CD4-positive, alpha-beta memory T cell (primary cell): Measurements from ENCODE around the gene HLA-DPA1. TPM values are rescaled to one million over a fixed set of nuclear protein-coding genes. Genes with fewer than 3 reads are reported as not detected.

Source experiments
- CTCF ChIA-PET: fragments of 350-600 bp; sonication (Branson Sonifier 250); formaldehyde crosslinking; loops from one replicate; lab custom pipeline; 2021; ENCODE audit warnings: inconsistent platforms; ENCODE audit not compliant: partially characterized antibody; lab: Charles Lee
- POLR2A ChIA-PET: fragments of 350-600 bp; sonication (Branson Sonifier 250); formaldehyde crosslinking; loops from one replicate; lab custom pipeline; 2021; ENCODE audit not compliant: partially characterized antibody; lab: Charles Lee
- DNase-seq, 5 donors: peaks; one replicate each; pipeline versions ENCODE4 v3.0.0 to v3.0.0-alpha.2; 2020 to 2022; ENCODE audit warnings: mixed read lengths in 1 of 5
- H3K27ac ChIP-seq: one replicate; pipeline ENCODE4 v1.7.0; 2013; ENCODE audit warnings: low read depth, low read length
- H3K27me3 ChIP-seq: 2 replicates; pipeline ENCODE4 v1.7.0; 2013; ENCODE audit warnings: mild to moderate bottlenecking, low read length, moderate library complexity; ENCODE audit not compliant: insufficient read depth
- H3K36me3 ChIP-seq: 2 replicates; pipeline ENCODE4 v1.7.0; 2013; ENCODE audit warnings: mild to moderate bottlenecking, low read length, moderate library complexity; ENCODE audit not compliant: insufficient read depth
- H3K4me1 ChIP-seq: 2 replicates; pipeline ENCODE4 v1.7.0; 2013; ENCODE audit warnings: mild to moderate bottlenecking, low read length, moderate library complexity; ENCODE audit not compliant: insufficient read depth
- H3K4me3 ChIP-seq, 2 donors: one replicate each; pipeline ENCODE4 v1.7.0; 2013; ENCODE audit warnings: low read length in 2 of 2, mild to moderate bottlenecking in 1 of 2
- H3K9me3 ChIP-seq, 2 donors: one replicate each; pipeline ENCODE4 v1.7.0; 2013; ENCODE audit warnings: low read length in 2 of 2, control low read depth in 1 of 2; ENCODE audit not compliant: control insufficient read depth in 1 of 2
- H3K27ac Mint-ChIP-seq, 7 donors: one replicate each; pipeline ENCODE4 v1.8.0; 2020 to 2021; ENCODE audit warnings: mixed read lengths in 7 of 7, mild to moderate bottlenecking in 6 of 7, inconsistent platforms in 3 of 7, moderate library complexity in 3 of 7
- H3K27me3 Mint-ChIP-seq, 2 donors: one replicate each; pipeline ENCODE4 v1.8.0; 2020 to 2021; ENCODE audit warnings: mixed read lengths in 2 of 2
- H3K36me3 Mint-ChIP-seq, 2 donors: one replicate each; pipeline ENCODE4 v1.8.0; 2020 to 2021; ENCODE audit warnings: mixed read lengths in 2 of 2, inconsistent platforms in 1 of 2, mild to moderate bottlenecking in 1 of 2
- H3K4me1 Mint-ChIP-seq, 4 donors: one replicate each; pipeline ENCODE4 v1.8.0; 2020 to 2021; ENCODE audit warnings: mixed read lengths in 4 of 4, mild to moderate bottlenecking in 1 of 4
- H3K4me3 Mint-ChIP-seq, 8 donors: one replicate each; pipeline ENCODE4 v1.8.0; 2020 to 2021; ENCODE audit warnings: mixed read lengths in 8 of 8, mild to moderate bottlenecking in 7 of 8, moderate library complexity in 6 of 8, inconsistent platforms in 3 of 8
- H3K9me3 Mint-ChIP-seq, 8 donors: one replicate each; pipeline ENCODE4 v1.8.0; 2020 to 2021; ENCODE audit warnings: mixed read lengths in 8 of 8, mild to moderate bottlenecking in 5 of 8, inconsistent platforms in 3 of 8, moderate library complexity in 1 of 8
- intact Hi-C: fragments of 100-400 bp; cut with micrococcal nuclease; formaldehyde crosslinking; loops from one replicate; pipeline ENCODE4 v1.15.1; 2023
- polyA plus RNA-seq, 2 donors: library from polyadenylated mRNA; unstranded; fragments of 300-500 nt; fragmentation: Illumina TruSeq; gene quantifications; one replicate each; pipeline ENCODE4 v1.2.3, GENCODE V29; 2021
- total RNA-seq, 2 experiments: library from RNA; stranded (reverse); gene quantifications; one replicate each; pipeline ENCODE4 v1.2.3, GENCODE V29; 2021

Gene HLA-DPA1
- total and polyA plus RNA-seq, 4 experiments from 2014 or later = 17.0 to 41.6 (median 29.1) TPM

DNA sequence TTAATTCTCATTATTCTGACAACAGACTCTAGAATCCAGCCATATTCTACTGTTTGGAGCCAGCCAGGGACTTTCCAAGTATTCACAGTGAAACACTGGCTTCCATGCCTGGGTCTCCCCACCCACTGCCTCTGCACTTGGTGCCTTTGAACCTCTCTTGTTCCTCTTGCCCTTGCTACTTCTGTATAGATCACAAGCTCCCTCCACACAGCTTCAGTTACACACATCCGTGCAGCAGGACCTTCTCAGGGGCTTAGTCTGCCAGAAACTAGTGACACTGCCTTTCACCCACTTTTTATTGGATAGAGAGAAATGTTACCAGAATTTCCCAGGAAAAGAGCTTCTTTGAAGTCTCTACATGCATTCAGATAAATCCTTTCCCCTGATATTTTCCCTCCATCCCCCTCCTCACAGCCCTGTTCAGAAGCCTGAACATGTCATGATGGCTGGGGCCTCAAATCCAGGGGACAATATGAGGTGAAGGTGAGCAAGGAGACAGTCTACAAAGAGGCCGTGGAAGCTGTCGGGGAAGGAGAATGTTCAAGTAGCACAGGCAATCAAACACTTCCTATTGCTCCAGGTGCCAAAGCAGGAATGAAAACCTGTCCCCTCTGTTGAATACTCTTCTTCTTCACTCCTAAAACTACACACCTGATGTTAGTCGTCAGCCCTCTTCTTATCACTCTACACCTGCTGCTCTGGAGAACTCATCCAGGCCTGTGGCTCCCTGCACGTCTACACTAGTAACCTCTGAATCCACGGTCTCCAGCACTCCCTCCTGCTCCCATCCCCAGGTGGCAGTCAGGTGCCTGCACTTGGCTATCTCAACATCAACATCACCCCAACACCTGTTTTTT lies 43.9 kb downstream of the HLA-DPA1 start:
- H3K9me3 Mint-ChIP-seq = peaks cover 0 to 4% (median 2%) of the 10 kb centered on the region in 8 donors
- ChIA-PET CTCF (interaction anchor here (1.1 to 1.2 kb wide), 2 partner anchors 13 to 15 kb away, joined by 3 to 4 read pairs; no protein-coding TSS in a partner anchor), POLR2A (interaction anchor here (0.8 kb wide), 1 partner anchor 10 kb away, joined by 3 read pairs; no protein-coding TSS in a partner anchor)
- Histone ChIP-seq H3K4me3 (no peak overlapping the region), H3K4me1 (peaks cover 5% of the 10 kb centered on the region), H3K9me3 (no peaks in the 10 kb centered on the region), H3K27ac (no peak overlapping the region), H3K27me3 (no peaks in the 10 kb centered on the region), H3K36me3 (no peaks in the 10 kb centered on the region)
- H3K4me3 Mint-ChIP-seq = no peak overlapping the region
- H3K27me3 Mint-ChIP-seq = peaks cover 2 to 5% of the 10 kb centered on the region in 2 donors
- peaks cover 0 to 5% (median 2%) of the 10 kb centered on the region in 4 donors for H3K4me1 Mint-ChIP-seq
- DNase-seq = no peak
- H3K27ac Mint-ChIP-seq = peak overlapping the region in 2 of 7 donors; percentile 2 to 5
- intact Hi-C loops = no loop called here
- H3K36me3 Mint-ChIP-seq = peaks cover 0 to 2% of the 10 kb centered on the region in 2 donors

DNA sequence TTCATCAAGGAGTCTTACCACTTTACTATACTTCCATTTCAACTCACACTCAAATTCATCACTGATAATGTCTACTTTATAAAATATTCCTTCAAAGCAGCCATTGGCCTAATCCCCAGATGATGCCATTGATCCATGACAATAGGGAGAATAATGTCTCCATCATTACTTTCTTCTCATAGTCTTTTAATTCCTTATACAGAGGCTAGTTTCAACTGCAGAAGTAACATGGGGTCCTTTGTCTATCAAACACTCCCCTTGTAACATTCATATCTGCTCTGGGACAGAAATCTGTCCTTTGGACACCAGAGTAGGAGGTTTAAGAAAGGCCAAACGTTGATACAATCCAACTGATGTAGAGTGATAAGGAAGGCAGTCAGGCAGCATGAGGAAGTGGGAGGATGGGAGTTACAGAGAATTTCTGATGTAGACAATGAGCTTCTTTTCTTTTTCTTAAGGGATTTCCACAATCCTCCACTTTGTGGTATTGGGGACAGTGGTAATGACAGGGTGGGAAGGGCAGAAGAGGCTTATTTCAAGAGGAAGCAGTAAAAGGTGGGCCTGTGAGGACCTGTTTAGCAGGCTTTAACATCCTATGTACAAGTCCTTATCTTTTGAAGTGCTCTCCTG lies 45.1 kb downstream of the HLA-DPA1 start:
- H3K9me3 Mint-ChIP-seq = peaks cover 0 to 2% (median 0%) of the 10 kb centered on the region in 8 donors
- CTCF ChIA-PET = no interaction called here
- Histone ChIP-seq H3K36me3 (no peaks in the 10 kb centered on the region), H3K4me1 (peaks cover 5% of the 10 kb centered on the region), H3K27ac (no peak overlapping the region), H3K27me3 (no peaks in the 10 kb centered on the region), H3K9me3 (no peaks in the 10 kb centered on the region), H3K4me3 (no peak overlapping the region)
- H3K27ac Mint-ChIP-seq = no peak overlapping the region
- no peak for DNase-seq
- H3K4me1 Mint-ChIP-seq = peaks cover 0 to 5% (median 2%) of the 10 kb centered on the region in 4 donors
- intact Hi-C loops = no loop called here
- H3K4me3 Mint-ChIP-seq = no peak overlapping the region
- no peaks in the 10 kb centered on the region for H3K36me3 Mint-ChIP-seq
- peaks cover 2 to 5% of the 10 kb centered on the region in 2 donors for H3K27me3 Mint-ChIP-seq
- POLR2A ChIA-PET = interaction anchor here (0.8 kb wide), 1 partner anchor 8 kb away, joined by 3 read pairs; no protein-coding TSS in a partner anchor

DNA sequence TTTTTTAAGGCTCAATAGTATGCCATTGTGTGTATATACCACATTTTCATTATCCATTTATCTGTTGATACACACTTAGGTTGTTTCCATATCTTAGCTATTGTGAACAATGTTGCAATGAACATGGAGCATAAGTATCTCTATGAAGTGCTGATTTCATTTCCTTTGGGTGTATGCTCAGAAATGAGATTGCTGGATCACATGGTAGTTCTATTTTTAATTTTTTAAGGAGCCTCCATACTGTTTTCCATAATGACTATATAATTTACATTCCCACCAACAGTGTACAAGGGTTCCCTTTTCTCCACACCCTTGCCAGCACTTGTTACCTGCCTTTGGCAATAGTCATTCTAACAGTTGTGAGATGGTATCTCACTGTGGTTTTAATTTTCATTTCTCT lies 48.9 kb downstream of the HLA-DPA1 start:
- no peak overlapping the region for H3K4me3 Mint-ChIP-seq
- POLR2A ChIA-PET = no interaction called here

DNA sequence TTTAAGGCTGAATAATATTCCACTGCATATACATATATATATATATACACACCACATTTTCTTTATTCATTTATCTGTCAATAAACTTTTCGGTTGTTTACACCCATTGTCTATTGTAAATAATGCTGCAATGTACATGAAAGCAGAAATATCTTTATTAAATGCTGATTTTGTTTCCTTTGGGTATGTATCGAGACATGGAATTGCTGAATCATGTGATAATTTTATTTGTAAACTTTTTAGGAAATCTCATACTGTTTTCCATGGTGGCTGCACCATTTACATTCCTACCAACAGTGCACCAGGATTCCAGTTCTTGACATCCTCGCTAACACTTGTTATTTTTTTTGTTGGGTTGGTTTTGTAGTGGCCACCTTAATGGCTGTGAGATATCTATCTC lies 49.9 kb downstream of the HLA-DPA1 start:
- no peaks in the 10 kb centered on the region for H3K27me3 ChIP-seq
- no peak overlapping the region for H3K27ac ChIP-seq
- intact Hi-C loops = no loop called here
- Mint-ChIP-seq H3K9me3 (no peaks in the 10 kb centered on the region), H3K27ac (no peak overlapping the region), H3K36me3 (no peaks in the 10 kb centered on the region), H3K4me1 (peaks cover 0 to 10% (median 9%) of the 10 kb centered on the region in 4 donors), H3K4me3 (no peak overlapping the region), H3K27me3 (peaks cover 0 to 3% of the 10 kb centered on the region in 2 donors)
- H3K4me3 ChIP-seq = no peak overlapping the region
- peaks cover 13% of the 10 kb centered on the region for H3K4me1 ChIP-seq
- CTCF ChIA-PET = no interaction called here
- DNase-seq = no peak
- H3K36me3 ChIP-seq = no peaks in the 10 kb centered on the region
- POLR2A ChIA-PET = no interaction called here
- H3K9me3 ChIP-seq = no peaks in the 10 kb centered on the region

More for the DNA sequence above, 48.9 kb downstream of the HLA-DPA1 start:
- DNase-seq = no peak
- H3K4me1 ChIP-seq = peaks cover 8% of the 10 kb centered on the region
- intact Hi-C loops = no loop called here
- Mint-ChIP-seq H3K4me1 (peaks cover 0 to 7% (median 3%) of the 10 kb centered on the region in 4 donors), H3K27me3 (peaks cover 0 to 3% of the 10 kb centered on the region in 2 donors), H3K36me3 (no peaks in the 10 kb centered on the region), H3K9me3 (no peaks in the 10 kb centered on the region), H3K27ac (no peak overlapping the region)
- H3K9me3 ChIP-seq = no peaks in the 10 kb centered on the region
- H3K27me3 ChIP-seq = no peaks in the 10 kb centered on the region
- no peak overlapping the region for H3K4me3 ChIP-seq
- CTCF ChIA-PET = no interaction called here
- H3K36me3 ChIP-seq = no peaks in the 10 kb centered on the region
- H3K27ac ChIP-seq = no peak overlapping the region

DNA sequence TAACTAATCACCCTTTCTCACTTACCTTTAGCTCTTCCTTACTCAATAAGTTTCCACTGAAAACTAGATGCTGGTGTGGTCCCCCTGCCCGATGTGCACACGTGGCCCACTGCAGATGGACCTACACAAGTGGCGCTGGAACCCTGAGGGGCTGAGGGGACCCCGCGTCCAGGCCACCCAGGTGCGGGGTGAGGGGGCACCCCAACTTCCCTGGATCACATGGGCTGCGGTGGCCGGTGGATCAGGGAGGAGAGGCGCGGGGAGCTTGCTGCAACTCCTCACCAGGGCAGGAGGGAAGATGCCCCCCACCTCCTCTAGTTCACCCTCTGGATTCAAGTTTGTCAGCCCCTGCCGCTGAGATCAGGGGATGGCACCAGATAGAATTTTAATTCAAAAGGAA lies 51.5 kb downstream of the HLA-DPA1 start:
- no peaks in the 10 kb centered on the region for H3K36me3 ChIP-seq
- no peaks in the 10 kb centered on the region for H3K9me3 ChIP-seq
- no peaks in the 10 kb centered on the region for H3K9me3 Mint-ChIP-seq
- H3K27ac Mint-ChIP-seq = no peak overlapping the region
- H3K36me3 Mint-ChIP-seq = no peaks in the 10 kb centered on the region
- no peak overlapping the region for H3K4me3 Mint-ChIP-seq
- DNase-seq = no peak
- no peak overlapping the region for H3K27ac ChIP-seq
- H3K4me1 Mint-ChIP-seq = peaks cover 0 to 20% (median 17%) of the 10 kb centered on the region in 4 donors
- no peaks in the 10 kb centered on the region for H3K27me3 ChIP-seq
- no peak overlapping the region for H3K4me3 ChIP-seq
- CTCF ChIA-PET = no interaction called here
- peaks cover 20% of the 10 kb centered on the region for H3K4me1 ChIP-seq
- intact Hi-C loops = no loop called here
- POLR2A ChIA-PET = no interaction called here
- peaks cover 0 to 5% of the 10 kb centered on the region in 2 donors for H3K27me3 Mint-ChIP-seq

DNA sequence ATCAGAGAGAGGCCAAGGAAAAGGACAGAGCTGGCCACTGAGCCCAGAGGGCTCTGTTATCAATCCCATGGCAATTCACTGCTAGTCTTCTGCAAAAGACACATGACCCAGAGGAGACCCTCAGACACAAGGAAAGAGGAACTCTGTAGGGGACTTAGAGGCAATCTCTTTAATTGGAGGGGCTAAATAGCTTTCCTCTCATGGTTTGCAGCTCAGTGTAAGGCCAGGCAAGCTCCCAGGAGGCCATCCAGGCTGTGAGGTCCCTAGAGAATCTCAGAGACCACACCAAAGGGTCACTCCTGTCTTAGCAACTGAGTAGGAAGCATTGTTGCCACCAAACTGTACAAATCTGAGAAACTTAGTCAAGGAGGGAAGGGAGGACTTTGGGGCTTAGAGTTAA lies 54.1 kb downstream of the HLA-DPA1 start:
- Histone ChIP-seq H3K27ac (no peak overlapping the region), H3K27me3 (peaks cover 1% of the 10 kb centered on the region), H3K4me3 (peak overlapping the region in 1 of 2 donors; percentile 27), H3K36me3 (no peaks in the 10 kb centered on the region), H3K9me3 (no peaks in the 10 kb centered on the region), H3K4me1 (peaks cover 24% of the 10 kb centered on the region)
- Mint-ChIP-seq H3K27ac (peak overlapping the region in 5 of 7 donors; percentile 44 to 85 (median 75)), H3K27me3 (peaks cover 4 to 9% of the 10 kb centered on the region in 2 donors), H3K4me1 (peaks cover 0 to 22% (median 20%) of the 10 kb centered on the region in 4 donors), H3K36me3 (no peaks in the 10 kb centered on the region), H3K4me3 (peak overlapping the region; percentile 24 to 85 (median 72)), H3K9me3 (no peaks in the 10 kb centered on the region)
- no peak for DNase-seq
- POLR2A ChIA-PET = interaction anchor here (0.9 to 1.7 kb wide), 4 partner anchors 9 to 57 kb away, joined by 3 to 5 read pairs (median 4); partner anchors contain the start of genes HLA-DPA1 and HLA-DPB1
- intact Hi-C loops = loop anchor here (5.0 kb wide), 1 partner anchor 53 kb away; the partner anchor contains the start of gene HLA-DPA1
- CTCF ChIA-PET = interaction anchor here (1.5 to 9.4 kb wide), 4 partner anchors 35 to 229 kb away, joined by 3 to 108 read pairs (median 8); partner anchors contain the start of gene HLA-DPB1
